Right lobe of liver (tissue), 4 donors: ENCODE measurements around the gene KRTAP12-2.

Source experiments
- CTCF ChIP-seq, 4 donors: fragments of 200-600 bp in 3 of 4; fragments of 450-650 bp in 1 of 4; IDR thresholded peaks; one replicate each; pipeline versions ENCODE4 v1.5.1 to v1.8.0; 2016 to 2022; ENCODE audit warnings: antibody characterized with exemption in 4 of 4, mild to moderate bottlenecking in 2 of 4
- POLR2A ChIP-seq: fragments of 450-650 bp; IDR thresholded peaks from one replicate; pipeline ENCODE4 v1.6.1; 2017; ENCODE audit warnings: antibody characterized with exemption, mild to moderate bottlenecking
- donor health status: DM: no; HTN: no; CAD: no.
- donor health status: DM: no; HTN: no; CAD: no.
- donor health status: DM: no; HTN: yes; CAD: no.

GRCh38 chr21:44647222-44647552 lies 19.5 kb downstream of the KRTAP12-2 start:
- TF ChIP-seq CTCF (IDR thresholded peaks at IDR 0.05): no peak
- no peak for TF ChIP-seq POLR2A
